ENCODE measurements around the gene NUP205. TPM values are rescaled to one million over a fixed set of nuclear protein-coding genes. Genes with fewer than 3 reads are reported as not detected.
"Not testable (repeated sequence)": the region's sequence is repeated elsewhere in the genome, so short reads cannot be mapped to it uniquely, and the experiment has no call there.

NUP205 gene
- total RNA-seq, 1 experiment from 2014 or later = 86.7 TPM

DNA sequence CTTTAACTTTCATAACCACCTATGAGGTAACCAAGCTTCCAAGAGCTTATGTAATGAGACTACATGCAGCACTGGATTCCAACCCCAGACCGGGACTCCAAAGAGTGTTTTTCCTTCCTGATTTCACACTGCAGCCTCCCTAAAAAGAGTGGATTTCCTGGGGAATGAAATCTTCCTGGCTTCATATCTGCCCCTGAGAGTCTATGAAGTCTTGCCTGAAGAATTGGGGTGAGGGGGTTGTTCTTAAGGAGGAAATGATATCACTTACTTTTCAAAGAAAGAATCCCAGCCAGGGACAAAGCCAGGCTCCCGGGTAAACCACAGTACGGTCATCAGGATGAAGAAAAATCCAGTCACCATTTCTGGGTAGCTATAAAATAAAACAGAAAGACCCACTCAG is 134.3 kb downstream of the NUP205 start:
- H3K27ac ChIP-seq (ENCODE audit: low read length) = no peak overlapping the region
- ATAC-seq (no peak), DNase-seq (no peak)
- intact Hi-C loops (cut with micrococcal nuclease) = no loop called here
- BruUV-seq (replicated peaks) = no TSS peak
- H4K20me1 ChIP-seq (ENCODE audit: low read length) = no peaks in the 10 kb centered on the region
- H3K9me2 ChIP-seq (replicated peaks; ENCODE audit: low read length) = no peaks in the 10 kb centered on the region
- no peaks in the 10 kb centered on the region for H3K79me2 ChIP-seq (ENCODE audit: low read length)
- POLR2A ChIA-PET (ENCODE audit: unreplicated experiment) = no interaction called here
- H3K27me3 ChIP-seq (ENCODE audit: low read length) = no peaks in the 10 kb centered on the region
- no peaks in the 10 kb centered on the region for H3K4me1 ChIP-seq (ENCODE audit: insufficient read depth, low read length)
- CTCF ChIA-PET = no interaction called here
- no peak overlapping the region for H3K9ac ChIP-seq (ENCODE audit: low read length)
- H3F3A ChIP-seq (ENCODE audit: low read length, unreplicated experiment) = no peaks in the 10 kb centered on the region
- no peaks in the 10 kb centered on the region for H3K36me3 ChIP-seq (ENCODE audit: low read depth, low read length)
- TF ChIP-seq EZH2phosphoT487 (IDR thresholded peaks at IDR 0.05; ENCODE audit: borderline replicate concordance, low read length) = no peak
- TF ChIP-seq, protein P1, sequence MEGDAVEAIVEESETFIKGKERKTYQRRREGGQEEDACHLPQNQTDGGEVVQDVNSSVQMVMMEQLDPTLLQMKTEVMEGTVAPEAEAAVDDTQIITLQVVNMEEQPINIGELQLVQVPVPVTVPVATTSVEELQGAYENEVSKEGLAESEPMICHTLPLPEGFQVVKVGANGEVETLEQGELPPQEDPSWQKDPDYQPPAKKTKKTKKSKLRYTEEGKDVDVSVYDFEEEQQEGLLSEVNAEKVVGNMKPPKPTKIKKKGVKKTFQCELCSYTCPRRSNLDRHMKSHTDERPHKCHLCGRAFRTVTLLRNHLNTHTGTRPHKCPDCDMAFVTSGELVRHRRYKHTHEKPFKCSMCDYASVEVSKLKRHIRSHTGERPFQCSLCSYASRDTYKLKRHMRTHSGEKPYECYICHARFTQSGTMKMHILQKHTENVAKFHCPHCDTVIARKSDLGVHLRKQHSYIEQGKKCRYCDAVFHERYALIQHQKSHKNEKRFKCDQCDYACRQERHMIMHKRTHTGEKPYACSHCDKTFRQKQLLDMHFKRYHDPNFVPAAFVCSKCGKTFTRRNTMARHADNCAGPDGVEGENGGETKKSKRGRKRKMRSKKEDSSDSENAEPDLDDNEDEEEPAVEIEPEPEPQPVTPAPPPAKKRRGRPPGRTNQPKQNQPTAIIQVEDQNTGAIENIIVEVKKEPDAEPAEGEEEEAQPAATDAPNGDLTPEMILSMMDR (conservative IDR thresholded peaks at IDR 0.05; ENCODE audit: low read depth, low read length) = no peak
- no peaks in the 10 kb centered on the region for H3K9me3 ChIP-seq (ENCODE audit: low read length)
- no peak overlapping the region for H3K4me2 ChIP-seq (ENCODE audit: low read length)
- no peak overlapping the region for H2AFZ ChIP-seq (ENCODE audit: low read length)
- H3K4me3 ChIP-seq (ENCODE audit: low read length) = no peak overlapping the region

DNA sequence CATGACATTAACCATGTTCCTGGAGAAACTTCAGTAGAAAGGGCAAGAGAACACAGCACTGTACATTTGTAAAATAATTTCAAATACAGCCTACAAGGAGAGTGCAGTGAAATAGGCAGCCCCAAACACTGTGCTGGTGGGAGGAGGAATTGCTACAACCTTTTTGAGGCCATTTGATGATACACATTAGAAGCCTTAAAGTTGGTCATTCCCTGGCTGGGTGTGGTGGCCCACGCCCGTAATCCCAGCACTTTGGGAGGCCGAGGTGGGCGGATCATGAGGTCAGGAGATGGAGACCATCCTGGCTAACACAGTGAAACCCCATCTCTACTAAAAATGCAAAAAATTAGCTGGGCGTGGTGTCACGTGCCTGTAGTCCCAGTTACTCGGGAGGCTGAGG is 134.9 kb downstream of the NUP205 start:
- H3K4me3 ChIP-seq (ENCODE audit: low read length); intact Hi-C loops (cut with micrococcal nuclease); H3K4me1 ChIP-seq (ENCODE audit: insufficient read depth, low read length); CTCF ChIA-PET; ATAC-seq; POLR2A ChIA-PET (ENCODE audit: unreplicated experiment); H3K4me2 ChIP-seq (ENCODE audit: low read length); H3F3A ChIP-seq (ENCODE audit: low read length, unreplicated experiment); H3K9me2 ChIP-seq (replicated peaks; ENCODE audit: low read length); H3K27me3 ChIP-seq (ENCODE audit: low read length); H3K27ac ChIP-seq (ENCODE audit: low read length); H2AFZ ChIP-seq (ENCODE audit: low read length); BruUV-seq (replicated peaks); H3K79me2 ChIP-seq (ENCODE audit: low read length); H3K9me3 ChIP-seq (ENCODE audit: low read length); H4K20me1 ChIP-seq (ENCODE audit: low read length); H3K9ac ChIP-seq (ENCODE audit: low read length); H3K36me3 ChIP-seq (ENCODE audit: low read depth, low read length); DNase-seq: not testable (repeated sequence)

GRCh38 chr7:135693558-135693957 is 135.8 kb downstream of the NUP205 start:
- Histone ChIP-seq H3K79me2 (ENCODE audit: low read length) (no peaks in the 10 kb centered on the region), H3K36me3 (ENCODE audit: low read depth, low read length) (no peaks in the 10 kb centered on the region), H3K27ac (ENCODE audit: low read length) (no peak overlapping the region), H4K20me1 (ENCODE audit: low read length) (no peaks in the 10 kb centered on the region), H3K4me3 (ENCODE audit: low read length) (no peak overlapping the region), H3K9ac (ENCODE audit: low read length) (no peak overlapping the region), H3K4me1 (ENCODE audit: insufficient read depth, low read length) (no peaks in the 10 kb centered on the region), H2AFZ (ENCODE audit: low read length) (no peak overlapping the region), H3K9me3 (ENCODE audit: low read length) (no peaks in the 10 kb centered on the region), H3K27me3 (ENCODE audit: low read length) (no peaks in the 10 kb centered on the region), H3K9me2 (replicated peaks; ENCODE audit: low read length) (no peaks in the 10 kb centered on the region), H3F3A (ENCODE audit: low read length, unreplicated experiment) (no peaks in the 10 kb centered on the region), H3K4me2 (ENCODE audit: low read length) (no peak overlapping the region)
- ChIA-PET CTCF (no interaction called here), POLR2A (ENCODE audit: unreplicated experiment) (no interaction called here)
- BruUV-seq (replicated peaks) = no TSS peak
- DNase-seq (no peak), ATAC-seq (no peak)
- intact Hi-C loops (cut with micrococcal nuclease) = no loop called here
- TF ChIP-seq EZH2 (IDR thresholded peaks at IDR 0.05; ENCODE audit: low read length, unreplicated experiment) (no peak), EZH2phosphoT487 (IDR thresholded peaks at IDR 0.05; ENCODE audit: borderline replicate concordance, low read length) (no peak)
- TF ChIP-seq, protein P1 (conservative IDR thresholded peaks at IDR 0.05; ENCODE audit: low read depth, low read length) = no peak
